HEK293T (cell line): ENCODE results near the gene JAKMIP2.

Source experiments
- ARNT ChIP-seq: fragments of 450-650 bp; IDR thresholded peaks from 2 replicates; pipeline ENCODE4 v1.6.1; 2017; ENCODE audit warnings: mild to moderate bottlenecking
- CTBP1 ChIP-seq: fragments of 450-650 bp; IDR thresholded peaks from 2 replicates; pipeline ENCODE4 v1.6.1; 2016; ENCODE audit warnings: borderline replicate concordance
- ELF4 ChIP-seq: fragments of 450-650 bp; IDR thresholded peaks from 2 replicates; pipeline ENCODE4 v1.6.1; 2017; ENCODE audit warnings: antibody characterized with exemption
- FOXA1 ChIP-seq: fragments of 450-650 bp; IDR thresholded peaks from 2 replicates; pipeline ENCODE4 v1.6.1; 2016; ENCODE audit warnings: mild to moderate bottlenecking
- FOXK2 ChIP-seq: fragments of 450-650 bp; IDR thresholded peaks from 2 replicates; pipeline ENCODE4 v1.6.1; 2016; ENCODE audit warnings: mild to moderate bottlenecking
- FOXM1 ChIP-seq: fragments of 450-650 bp; IDR thresholded peaks from 2 replicates; pipeline ENCODE4 v1.6.1; 2017; ENCODE audit warnings: mild to moderate bottlenecking, borderline replicate concordance
- NFRKB ChIP-seq: fragments of 450-650 bp; IDR thresholded peaks from 2 replicates; pipeline ENCODE4 v1.6.1; 2016; ENCODE audit warnings: mild to moderate bottlenecking, moderate library complexity
- SP1 ChIP-seq: fragments of 450-650 bp; IDR thresholded peaks from 2 replicates; pipeline ENCODE4 v1.6.1; 2017
- SUZ12 ChIP-seq: fragments of 450-650 bp; IDR thresholded peaks from 2 replicates; pipeline ENCODE4 v1.6.1; 2016; ENCODE audit warnings: mild to moderate bottlenecking
- TARDBP ChIP-seq: fragments of 450-650 bp; IDR thresholded peaks from 2 replicates; pipeline ENCODE4 v1.6.1; 2016
- ZNF384 ChIP-seq: fragments of 450-650 bp; IDR thresholded peaks from 2 replicates; pipeline ENCODE4 v1.6.1; 2016

- no peak for TF ChIP-seq SP1
- no peak for TF ChIP-seq SUZ12
- no peak for TF ChIP-seq FOXM1
- no peak for TF ChIP-seq CTBP1
- no peak for TF ChIP-seq TARDBP
- TF ChIP-seq FOXK2: no peak
- no peak for TF ChIP-seq FOXA1
- no peak for TF ChIP-seq NFRKB
- no peak for TF ChIP-seq ZNF384
- TF ChIP-seq ELF4: no peak
- no peak for TF ChIP-seq ARNT
Observed at GRCh38 chr5:147667363-147667762, 115.2 kb downstream of the JAKMIP2 start.
